ENCODE measurements around the gene KLK8. TPM values are rescaled to one million over a fixed set of nuclear protein-coding genes. Genes with fewer than 3 reads are reported as not detected.
A peak's percentile ranks its signal among the peaks of the same experiment; 100 is the strongest.

KLK8 gene
- total RNA-seq, result not detected
- polyA plus RNA-seq, result not detected

- WGBS, 2 donors, result 27 to 36% methylated on average over 7 of the region's 7 CpGs
- DNase-seq, result peak; percentile 27
Observed at GRCh38 chr19:51001515-51001914, at the start of gene KLK8. Gene KLK8 (minus strand): TSS chr19:51001604. CDS start chr19:51001167, 437 bp downstream.

GRCh38 chr19:51047031-51047335 lies 45.6 kb upstream of the KLK8 start:
- no peak for TF ChIP-seq POLR2A (IDR thresholded peaks at IDR 0.05)
- no peak for TF ChIP-seq POLR2AphosphoS5 (IDR thresholded peaks at IDR 0.05)
- TF ChIP-seq CTCF (IDR thresholded peaks at IDR 0.05), result no peak
- no peak for TF ChIP-seq EP300 (IDR thresholded peaks at IDR 0.05)
- Histone ChIP-seq H3K4me1 (no peaks in the 10 kb centered on the region), H3K4me3 (no peak overlapping the region), H3K27ac (no peak overlapping the region), H3K27me3 (peaks cover 0 to 8% (median under 1%) of the 10 kb centered on the region in 3 donors), H3K9me3 (no peaks in the 10 kb centered on the region), H3K36me3 (no peaks in the 10 kb centered on the region)
- peak; percentile 12 for DNase-seq
- intact Hi-C loops (cut with DNase I), result no loop called here
- 14 to 17% methylated on average over 4 of the region's 4 CpGs for WGBS, 2 donors

More at GRCh38 chr19:51001515-51001914, at the start of gene KLK8:
- Histone ChIP-seq H3K27me3 (peaks cover 0 to 56% (median 39%) of the 10 kb centered on the region in 3 donors), H3K4me3 (no peak within 1 kb of the TSS), H3K36me3 (no peaks in the 10 kb centered on the region), H3K27ac (no peak within 1 kb of the TSS), H3K4me1 (no peaks in the 10 kb centered on the region), H3K9me3 (no peaks in the 10 kb centered on the region)
- intact Hi-C loops (cut with DNase I), result no loop called here
- TF ChIP-seq CTCF (IDR thresholded peaks at IDR 0.05), result no peak
- no peak for TF ChIP-seq POLR2A (IDR thresholded peaks at IDR 0.05)
- TF ChIP-seq POLR2AphosphoS5 (IDR thresholded peaks at IDR 0.05), result no peak
- TF ChIP-seq EP300 (IDR thresholded peaks at IDR 0.05), result no peak

- Histone ChIP-seq H3K4me3 (no peak overlapping the region), H3K27ac (no peak overlapping the region), H3K4me1 (no peaks in the 10 kb centered on the region), H3K27me3 (peaks cover 0 to 4% (median 0%) of the 10 kb centered on the region in 3 donors), H3K36me3 (no peaks in the 10 kb centered on the region), H3K9me3 (no peaks in the 10 kb centered on the region)
- DNase-seq, result peak; percentile 7
- WGBS, 2 donors, result 81 to 84% methylated on average over 11 of the region's 11 CpGs
- TF ChIP-seq CTCF (IDR thresholded peaks at IDR 0.05), result no peak
- no peak for TF ChIP-seq EP300 (IDR thresholded peaks at IDR 0.05)
- TF ChIP-seq POLR2A (IDR thresholded peaks at IDR 0.05), result no peak
- TF ChIP-seq POLR2AphosphoS5 (IDR thresholded peaks at IDR 0.05), result no peak
- intact Hi-C loops (cut with DNase I), result no loop called here
Observed at GRCh38 chr19:51044327-51044726, 42.9 kb upstream of the KLK8 start.

- peak; percentile 29 for DNase-seq
- intact Hi-C loops (cut with DNase I), result no loop called here
- WGBS, 2 donors, result 81 to 82% methylated on average over 9 of the region's 9 CpGs
- TF ChIP-seq POLR2A (IDR thresholded peaks at IDR 0.05) (no peak), POLR2AphosphoS5 (IDR thresholded peaks at IDR 0.05) (no peak), EP300 (IDR thresholded peaks at IDR 0.05) (no peak)
- Histone ChIP-seq H3K4me1 (no peaks in the 10 kb centered on the region), H3K4me3 (no peak overlapping the region), H3K27me3 (no peaks in the 10 kb centered on the region), H3K27ac (no peak overlapping the region), H3K9me3 (no peaks in the 10 kb centered on the region), H3K36me3 (no peaks in the 10 kb centered on the region)
Observed at GRCh38 chr19:51043497-51043896, 42.1 kb upstream of the KLK8 start.

GRCh38 chr19:51040151-51040550 lies 38.7 kb upstream of the KLK8 start:
- H3K4me3 ChIP-seq, result no peak overlapping the region
- intact Hi-C loops (cut with DNase I), result no loop called here
- peak; percentile 6 for DNase-seq
- TF ChIP-seq POLR2A (IDR thresholded peaks at IDR 0.05) (no peak), CTCF (IDR thresholded peaks at IDR 0.05) (no peak), POLR2AphosphoS5 (IDR thresholded peaks at IDR 0.05) (no peak), EP300 (IDR thresholded peaks at IDR 0.05) (no peak)
- H3K27me3 ChIP-seq, result no peaks in the 10 kb centered on the region
- H3K4me1 ChIP-seq, result no peaks in the 10 kb centered on the region
- no peaks in the 10 kb centered on the region for H3K36me3 ChIP-seq
- 86 to 93% methylated on average over 6 of the region's 6 CpGs for WGBS, 2 donors
- no peak overlapping the region for H3K27ac ChIP-seq
- no peaks in the 10 kb centered on the region for H3K9me3 ChIP-seq

Data from sigmoid colon (tissue), 7 donors.